Measurements from ENCODE around the gene SLC25A23.

The SLC25A23 gene

GRCh38 chr19:6478815-6479214, 19.2 kb upstream of the SLC25A23 start:
- FAIRE-seq = no peak
- no peak for DNase-seq (ENCODE audit: insufficient read length, low spot score)
- no peak for TF ChIP-seq CTCF (IDR thresholded peaks at IDR 0.05; ENCODE audit: insufficient read depth, missing control alignments)

GRCh38 chr19:6476896-6477431, 17.4 kb upstream of the SLC25A23 start:
- TF ChIP-seq CTCF (IDR thresholded peaks at IDR 0.05; ENCODE audit: insufficient read depth, missing control alignments) = no peak
- no peak for DNase-seq (ENCODE audit: insufficient read length, low spot score)
- FAIRE-seq = no peak

- no peak for TF ChIP-seq CTCF (IDR thresholded peaks at IDR 0.05; ENCODE audit: insufficient read depth, missing control alignments)
- no peak for FAIRE-seq
- DNase-seq (ENCODE audit: insufficient read length, low spot score) = no peak
Observed at GRCh38 chr19:6476155-6476895, 16.7 kb upstream of the SLC25A23 start.

GRCh38 chr19:6475321-6476108, 15.9 kb upstream of the SLC25A23 start:
- DNase-seq (ENCODE audit: insufficient read length, low spot score) = no peak
- no peak for TF ChIP-seq CTCF (IDR thresholded peaks at IDR 0.05; ENCODE audit: insufficient read depth, missing control alignments)
- no peak for FAIRE-seq

GRCh38 chr19:6473647-6474046, 14.1 kb upstream of the SLC25A23 start:
- TF ChIP-seq CTCF (IDR thresholded peaks at IDR 0.05; ENCODE audit: insufficient read depth, missing control alignments) = no peak
- FAIRE-seq = no peak
- no peak for DNase-seq (ENCODE audit: insufficient read length, low spot score)

- no peak for TF ChIP-seq CTCF (IDR thresholded peaks at IDR 0.05; ENCODE audit: insufficient read depth, missing control alignments)
- FAIRE-seq = no peak
Observed at GRCh38 chr19:6472713-6473112, 13.1 kb upstream of the SLC25A23 start.

More at GRCh38 chr19:6472713-6473112, 13.1 kb upstream of the SLC25A23 start:
- no peak for DNase-seq (ENCODE audit: insufficient read length, low spot score)
